HG02588 (cell line): ENCODE measurements around the gene KIF5A.
"Not testable (repeated sequence)": the region's sequence is repeated elsewhere in the genome, so short reads cannot be mapped to it uniquely, and the experiment has no call there.

Source experiments
- ATAC-seq: cut with Tn5 transposase; IDR thresholded peaks from one replicate; pipeline ENCODE4 v1.9.1; 2021; ENCODE audit warnings: mild to moderate bottlenecking, moderate library complexity; ENCODE audit not compliant: unreplicated experiment

Gene KIF5A

DNA sequence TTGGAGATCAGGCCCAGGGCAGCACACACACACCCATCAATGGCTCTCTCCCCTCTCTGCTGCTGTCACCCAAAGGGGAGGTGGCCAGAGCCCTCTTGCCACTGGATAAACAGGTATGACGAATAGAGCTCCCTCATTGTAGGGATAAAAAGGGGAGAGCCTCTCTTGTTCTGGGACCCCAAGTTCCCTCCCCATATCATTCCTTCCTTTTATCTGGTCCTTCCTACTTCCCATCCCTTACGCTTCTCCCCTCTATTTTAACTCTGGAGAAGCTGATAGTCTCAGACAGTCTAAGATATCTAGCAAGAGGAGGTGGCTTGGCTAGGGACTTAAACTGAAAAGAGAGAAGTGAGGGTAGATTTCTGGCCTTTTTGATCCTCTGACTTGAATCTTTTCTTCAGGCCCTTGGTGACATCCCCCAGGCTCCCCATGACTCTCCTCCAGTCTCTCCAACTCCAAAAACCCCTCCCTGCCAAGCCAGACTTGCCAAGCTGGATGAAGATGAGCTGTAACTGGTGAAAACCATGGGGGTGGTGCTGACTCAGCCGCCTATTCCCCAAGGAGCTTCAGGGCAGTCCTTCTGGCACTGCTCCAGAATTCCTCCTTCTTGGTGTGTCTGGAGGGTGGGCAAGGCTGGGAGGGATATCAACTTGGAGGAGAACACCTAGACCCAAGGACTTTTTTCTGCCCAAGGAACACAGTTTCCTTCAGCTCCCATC lies 66.7 kb downstream of the KIF5A start:
- ATAC-seq = no peak

DNA sequence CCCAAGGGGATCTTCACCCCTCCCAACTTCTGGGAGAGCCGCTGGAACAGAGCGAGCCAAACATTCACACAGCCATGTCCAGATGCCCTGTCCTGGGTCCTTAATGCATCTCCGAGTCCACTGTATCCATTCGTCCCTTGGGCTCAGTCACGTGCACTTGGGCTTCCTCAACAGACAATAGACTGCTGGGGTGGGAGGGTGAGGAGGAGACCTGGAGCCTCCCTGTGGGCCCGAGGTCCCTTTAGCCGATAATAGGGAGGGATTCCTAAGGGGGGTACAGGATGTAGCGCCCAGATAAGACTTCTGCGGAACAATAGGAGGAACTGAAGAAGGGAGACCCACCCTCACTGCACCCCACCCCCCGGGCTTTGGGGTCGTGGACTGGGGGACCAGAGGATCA lies 68.1 kb downstream of the KIF5A start:
- ATAC-seq = no peak

DNA sequence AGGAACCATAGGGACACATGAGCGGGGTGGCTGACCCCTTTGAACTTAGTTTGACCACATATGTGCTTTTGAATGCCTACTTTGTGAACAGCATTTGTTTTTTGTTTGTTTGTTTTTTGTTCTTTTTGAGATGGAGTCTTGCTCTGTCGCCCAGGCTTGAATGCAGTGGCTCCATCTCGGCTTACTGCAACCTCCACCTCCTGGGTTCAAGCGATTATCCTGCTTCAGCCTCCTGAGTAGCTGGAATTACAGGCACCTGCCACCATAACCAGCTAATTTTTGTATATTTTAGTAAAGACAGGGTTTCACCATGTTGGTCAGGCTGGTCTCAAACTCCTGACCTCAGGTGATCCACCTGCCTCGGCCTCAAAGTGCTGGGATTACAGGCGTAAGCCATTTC lies 68.6 kb downstream of the KIF5A start:
- ATAC-seq = not testable (repeated sequence)

GRCh38 chr12:57618966-57619433 lies 69.2 kb downstream of the KIF5A start:
- no peak for ATAC-seq

DNA sequence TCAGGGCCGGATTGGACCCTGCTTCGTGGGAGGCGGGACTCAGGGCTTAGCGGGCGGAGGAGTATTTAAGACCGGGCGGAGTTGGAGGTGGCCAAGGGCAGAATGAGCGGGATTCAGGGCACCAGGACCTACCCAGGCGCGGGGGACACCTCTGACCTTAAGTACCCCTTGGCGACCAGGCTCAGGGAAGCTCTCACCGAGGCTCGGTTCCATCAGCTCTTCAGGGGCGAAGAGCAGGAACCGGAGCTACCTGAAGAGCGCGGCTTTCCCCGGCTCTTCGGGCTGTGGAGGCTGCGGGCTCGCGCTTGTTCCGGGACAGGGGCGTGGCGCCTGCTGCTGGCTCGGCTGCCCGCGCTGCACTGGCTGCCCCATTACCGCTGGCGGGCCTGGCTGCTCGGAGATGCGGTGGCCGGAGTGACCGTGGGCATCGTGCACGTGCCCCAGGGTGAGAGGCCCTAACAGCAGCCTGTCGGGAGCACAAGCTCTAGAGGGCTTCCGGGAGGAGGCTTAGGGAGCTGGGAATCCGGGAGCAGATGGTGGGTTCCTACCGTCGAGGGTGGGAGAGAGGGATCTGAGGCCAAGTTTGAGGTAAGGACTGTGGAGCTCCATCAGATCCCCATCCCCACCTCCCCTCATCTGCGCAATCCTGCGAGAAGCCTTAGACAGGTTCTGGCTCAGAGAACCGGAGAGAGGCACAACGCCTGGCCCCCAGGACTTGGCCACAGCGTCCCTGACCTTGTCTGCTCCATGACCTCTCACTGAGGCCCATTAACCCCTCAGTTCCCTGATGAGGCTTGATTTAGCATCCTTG lies 69.8 kb downstream of the KIF5A start:
- ATAC-seq = no peak

GRCh38 chr12:57620245-57620935 lies 70.5 kb downstream of the KIF5A start:
- ATAC-seq = no peak

DNA sequence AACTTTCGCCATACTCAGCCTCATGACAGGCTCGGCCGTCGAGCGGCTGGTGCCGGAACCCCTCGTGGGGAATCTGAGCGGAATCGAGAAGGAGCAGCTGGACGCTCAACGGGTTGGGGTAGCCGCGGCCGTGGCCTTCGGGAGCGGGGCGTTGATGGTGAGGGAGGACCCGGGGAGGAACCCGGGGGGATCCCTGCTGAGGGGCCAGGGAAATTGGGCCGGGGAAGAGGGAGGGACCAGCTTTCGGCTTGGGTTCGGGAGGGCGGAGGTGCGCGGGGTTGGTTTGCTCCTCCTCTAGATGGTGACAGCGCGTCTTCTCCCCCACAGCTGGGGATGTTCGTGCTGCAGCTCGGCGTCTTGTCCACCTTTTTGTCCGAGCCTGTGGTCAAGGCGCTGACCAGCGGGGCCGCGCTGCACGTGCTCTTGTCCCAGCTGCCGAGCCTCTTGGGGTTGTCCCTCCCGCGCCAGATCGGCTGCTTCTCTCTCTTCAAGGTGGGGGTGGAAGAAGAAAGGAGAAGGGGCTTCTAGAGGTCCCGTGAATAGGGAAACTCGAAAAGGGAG lies 71.2 kb downstream of the KIF5A start:
- ATAC-seq = no peak

GRCh38 chr12:57621497-57622292 lies 71.9 kb downstream of the KIF5A start:
- peak; percentile 52 for ATAC-seq

- ATAC-seq = no peak
These were observed 72.7 kb downstream of the KIF5A start for GRCh38 chr12:57622293-57623245.

- ATAC-seq = no peak
These were observed 73.5 kb downstream of the KIF5A start for GRCh38 chr12:57623385-57623784.

- ATAC-seq = no peak
These were observed 74.1 kb downstream of the KIF5A start for GRCh38 chr12:57623811-57624390.

- no peak for ATAC-seq
These were observed 74.8 kb downstream of the KIF5A start for GRCh38 chr12:57624441-57625220.

- no peak for ATAC-seq
These were observed 75.6 kb downstream of the KIF5A start for GRCh38 chr12:57625261-57626032.

GRCh38 chr12:57626111-57626920 lies 76.5 kb downstream of the KIF5A start:
- no peak for ATAC-seq

DNA sequence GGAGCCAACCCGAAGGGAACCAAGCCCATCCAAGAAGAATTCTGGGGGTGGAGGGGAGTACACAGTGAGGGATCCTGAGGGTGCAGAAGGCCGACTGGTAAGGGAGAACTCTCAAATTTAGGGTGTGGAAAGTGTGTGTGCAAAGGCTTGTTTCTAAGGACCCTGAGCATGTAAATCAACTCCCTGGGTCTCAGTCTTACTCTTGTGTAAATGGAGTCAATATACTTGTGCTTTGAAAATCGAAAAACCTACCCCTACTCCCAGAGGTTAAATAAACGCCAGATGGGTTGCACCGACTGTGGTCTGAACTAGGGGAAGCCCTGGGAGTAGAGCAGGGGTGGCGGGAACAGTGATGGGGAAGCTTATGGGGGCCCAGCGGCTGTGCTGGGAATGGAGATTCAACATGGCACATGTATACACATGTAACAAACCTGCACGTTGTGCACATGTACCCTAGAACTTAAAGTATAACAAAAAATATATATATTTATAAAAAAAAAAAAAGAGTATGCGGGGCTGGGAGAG lies 77.1 kb downstream of the KIF5A start:
- no peak for ATAC-seq

DNA sequence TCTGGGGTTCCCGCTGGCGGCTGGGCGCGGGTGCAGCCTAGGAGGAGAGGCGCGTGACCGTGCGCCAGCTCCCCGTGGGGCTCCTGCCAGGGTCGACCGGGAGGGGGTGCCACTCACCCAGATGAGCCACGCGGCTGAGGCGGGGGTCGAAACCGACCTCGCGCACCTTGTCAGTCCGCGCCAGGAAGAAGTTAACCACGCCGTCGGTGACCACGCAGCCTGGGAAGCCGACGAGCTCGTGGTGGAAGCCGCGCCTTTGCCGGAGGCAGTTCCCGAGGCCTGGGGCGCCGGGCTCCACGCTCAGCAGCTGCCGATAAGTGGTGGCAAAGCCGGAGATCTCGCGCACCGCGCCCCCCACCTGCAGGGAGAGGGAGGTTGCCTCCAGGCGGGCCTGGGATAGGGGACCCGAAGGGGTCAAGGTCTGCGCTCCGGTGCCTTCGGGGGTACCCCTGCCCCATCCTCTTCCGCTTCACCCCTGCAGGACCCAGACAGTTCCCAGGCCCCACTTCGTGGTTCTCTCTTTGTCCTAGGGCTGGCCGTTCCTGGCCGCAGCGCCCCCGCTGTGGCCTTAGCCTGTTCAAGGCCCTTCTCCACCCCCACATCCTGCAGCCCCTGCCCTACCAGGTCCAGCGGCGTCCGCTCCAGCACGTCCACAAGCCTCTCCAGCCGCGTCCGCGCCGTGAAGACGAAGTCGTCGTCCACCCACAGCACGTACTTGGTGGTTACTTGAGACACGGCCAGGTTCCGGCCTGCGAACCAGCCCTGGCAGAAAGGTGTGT lies 77.8 kb downstream of the KIF5A start:
- no peak for ATAC-seq
